ENCODE measurements around the gene NEO1.

- TF ChIP-seq CTCF (IDR thresholded peaks at IDR 0.05; ENCODE audit: low read depth, low read length, poor library complexity, severe bottlenecking) (no peak), EZH2phosphoT487 (IDR thresholded peaks at IDR 0.05; ENCODE audit: borderline replicate concordance, low read length) (no peak)
Measured at GRCh38 chr15:73237910-73238309, 185.6 kb downstream of the NEO1 start.
